Ovary (tissue), 3 donors: ENCODE data around the gene KCNJ4.

ENCODE experiments used
- CTCF ChIP-seq, 3 donors: fragments of 450-650 bp in 2 of 3; fragments of 200-600 bp in 1 of 3; IDR thresholded peaks; one replicate each; pipeline versions ENCODE4 v1.5.1 to v1.8.0; 2016 to 2022; ENCODE audit warnings: antibody characterized with exemption in 3 of 3, mild to moderate bottlenecking in 1 of 3
- EP300 ChIP-seq: sonication (generic); formaldehyde crosslinking; IDR thresholded peaks from one replicate; pipeline ENCODE4 v1.6.1; 2017; ENCODE audit warnings: antibody characterized with exemption
- POLR2A ChIP-seq: fragments of 450-650 bp; IDR thresholded peaks from one replicate; pipeline ENCODE4 v1.6.1; 2017; ENCODE audit warnings: antibody characterized with exemption, mild to moderate bottlenecking, moderate library complexity
- donor health status: DM: no; HTN: no; CAD: no.

GRCh38 chr22:38418589-38418988, 36.4 kb downstream of the KCNJ4 start:
- TF ChIP-seq CTCF (IDR thresholded peaks at IDR 0.05) (no peak), POLR2A (no peak), EP300 (no peak)
